Keratinocyte (primary cell): ENCODE results near the gene SEC23A.

Source experiments
- CTCF ChIP-seq, 3 experiments: IDR thresholded peaks in 1 of 3; conservative IDR thresholded peaks in 1 of 3; optimal IDR thresholded peaks in 1 of 3; 2 replicates in 2 of 3; 3 replicates in 1 of 3; pipeline versions ENCODE3 to v1.5.1; 2011; ENCODE audit warnings: low read length in 3 of 3, mild to moderate bottlenecking in 3 of 3, moderate library complexity in 2 of 3, control low read depth in 1 of 3, inconsistent platforms in 1 of 3; ENCODE audit not compliant: insufficient read depth in 2 of 3; ENCODE audit errors: extremely low read depth in 1 of 3
- EZH2 ChIP-seq: IDR thresholded peaks from one replicate; pipeline ENCODE4 v1.6.1; 2012; ENCODE audit warnings: inconsistent platforms, mild to moderate bottlenecking, low read length, moderate library complexity

- TF ChIP-seq CTCF (optimal IDR thresholded peaks at IDR 0.05 in 1 of 3, IDR thresholded peaks at IDR 0.05 in 1 of 3, conservative IDR thresholded peaks at IDR 0.05 in 1 of 3; ENCODE audit: extremely low read depth in 1 of 3, insufficient read depth in 2 of 3, low read length in 3 of 3): peak in 2 of 3 experiments; percentile 68 to 70
- no peak for TF ChIP-seq EZH2
Measured at GRCh38 chr14:39015360-39015961, 87.6 kb downstream of the SEC23A start.
